ENCODE results near the gene UCHL5. TPM values are rescaled to one million over a fixed set of nuclear protein-coding genes. Genes with fewer than 3 reads are reported as not detected.

Gene UCHL5
- total and polyA plus RNA-seq, 2 of the 13 experiments (the other 11 are each of a cell fraction or from before 2014, with no cell fraction given), result 18.2 to 44.1 TPM

DNA sequence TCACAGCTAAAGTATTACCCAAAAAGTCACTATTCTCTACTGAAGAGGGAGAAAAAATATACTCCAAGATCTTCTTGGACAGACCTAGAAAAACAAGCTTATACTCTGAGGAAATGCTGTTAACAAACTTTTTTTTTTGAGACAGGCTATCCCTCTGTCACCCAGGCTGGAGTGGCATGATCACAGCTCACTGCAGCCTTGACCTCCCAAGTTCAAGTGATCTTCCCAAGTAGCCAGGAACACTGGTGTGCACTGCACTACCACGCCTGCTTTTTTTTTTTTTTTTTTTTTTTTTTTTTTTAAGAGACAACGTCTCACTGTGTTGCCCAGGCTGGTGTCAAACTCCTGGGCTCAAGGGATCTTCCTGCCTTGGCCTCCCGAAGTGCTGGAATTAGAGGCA lies 28.7 kb upstream of the UCHL5 start:
- CTCF ChIA-PET (ENCODE audit: low intra/inter-chr PET ratio, low total read pairs), result no interaction called here
- no peak for FAIRE-seq
- ATAC-seq, result no peak
- TF ChIP-seq ZNF224 (CRISPR knock-in tag; IDR thresholded peaks at IDR 0.05), result no peak
- no peak for TF ChIP-seq DR1 (CRISPR knock-in tag; IDR thresholded peaks at IDR 0.05)
- Histone ChIP-seq H3K4me1 (ENCODE audit: insufficient read depth, low read length) (no peaks in the 10 kb centered on the region), H3K9me3 (ENCODE audit: low read length) (no peaks in the 10 kb centered on the region), H3K36me3 (replicated peaks in 1 of 2; ENCODE audit: control insufficient read depth in 1 of 2, insufficient read depth in 2 of 2, low read length in 2 of 2) (peaks cover 2 to 31% of the 10 kb centered on the region in 2 experiments; a peak in 3 of 5 replicates), H3K4me3 (replicated peaks in 1 of 3; ENCODE audit: insufficient read depth in 1 of 3, low read depth in 2 of 3, low read length in 3 of 3) (no peak overlapping the region), H3K27me3 (ENCODE audit: control insufficient read depth in 1 of 2, insufficient read depth in 2 of 2, low read length in 2 of 2) (no peaks in the 10 kb centered on the region), H3K79me2 (ENCODE audit: insufficient read depth, low read length) (no peaks in the 10 kb centered on the region), H3K4me2 (ENCODE audit: low read depth, low read length) (no peak overlapping the region), H2AFZ (ENCODE audit: low read length) (no peak overlapping the region), H4K20me1 (ENCODE audit: insufficient read depth, low read length) (no peaks in the 10 kb centered on the region), H3K9ac (ENCODE audit: insufficient read depth, low read depth, low read length) (no peak overlapping the region), H3K27ac (ENCODE audit: extremely low read length, insufficient read depth, low read length) (no peak overlapping the region)
- POLR2A ChIA-PET, result no interaction called here
- no peak for DNase-seq (ENCODE audit: low spot score)
- WGBS (ENCODE audit: low lambda C conversion rate), result 66% methylated on average over 3 of the region's 3 CpGs
- intact Hi-C loops (cut with micrococcal nuclease; ENCODE audit: unreplicated experiment), result no loop called here
- in situ Hi-C loops (cut with HindIII; ENCODE audit: extremely low pct_ligation_motif_present, low pct_unique_long_range_greater_than_20kb), result no loop called here
- no TSS peak for BruUV-seq (replicated peaks)

- no peaks in the 10 kb centered on the region for H3K79me2 ChIP-seq (ENCODE audit: insufficient read depth, low read length)
- peaks cover 2 to 34% of the 10 kb centered on the region in 2 experiments; a peak in 3 of 5 replicates for H3K36me3 ChIP-seq (replicated peaks in 1 of 2; ENCODE audit: control insufficient read depth in 1 of 2, insufficient read depth in 2 of 2, low read length in 2 of 2)
- no peak for DNase-seq (ENCODE audit: low spot score)
- ChIA-PET POLR2A (interaction anchor here (2.1 kb wide), 1 partner anchor 27 kb away, joined by 7 read pairs; the partner anchor contains the start of genes RO60 and UCHL5), CTCF (ENCODE audit: low intra/inter-chr PET ratio, low total read pairs) (no interaction called here)
- H3K4me3 ChIP-seq (replicated peaks in 1 of 3; ENCODE audit: insufficient read depth in 1 of 3, low read depth in 2 of 3, low read length in 3 of 3), result no peak overlapping the region
- no peak for ATAC-seq
- FAIRE-seq, result no peak
- TF ChIP-seq SMAD1 (CRISPR knock-in tag; IDR thresholded peaks at IDR 0.05; ENCODE audit: borderline replicate concordance, low read depth), result no peak
- TF ChIP-seq NPAS2 (CRISPR knock-in tag; IDR thresholded peaks at IDR 0.05; ENCODE audit: borderline replicate concordance), result no peak
- TF ChIP-seq ZBTB26 (CRISPR knock-in tag; IDR thresholded peaks at IDR 0.05; ENCODE audit: borderline replicate concordance), result no peak
- no peak for TF ChIP-seq ZNF616 (CRISPR knock-in tag; IDR thresholded peaks at IDR 0.05; ENCODE audit: low read depth)
- TF ChIP-seq ZNF20 (CRISPR knock-in tag; IDR thresholded peaks at IDR 0.05), result no peak
- TF ChIP-seq NFATC3 (CRISPR knock-in tag; IDR thresholded peaks at IDR 0.05), result no peak
- no peak for TF ChIP-seq U2AF2 (IDR thresholded peaks at IDR 0.05; ENCODE audit: low read depth, low read length)
- TF ChIP-seq ZNF792 (CRISPR knock-in tag; IDR thresholded peaks at IDR 0.05), result no peak
- TF ChIP-seq ERF (CRISPR knock-in tag; IDR thresholded peaks at IDR 0.05), result no peak
- H4K20me1 ChIP-seq (ENCODE audit: insufficient read depth, low read length), result no peaks in the 10 kb centered on the region
- intact Hi-C loops (cut with micrococcal nuclease; ENCODE audit: unreplicated experiment), result no loop called here
- in situ Hi-C loops (cut with HindIII; ENCODE audit: extremely low pct_ligation_motif_present, low pct_unique_long_range_greater_than_20kb), result no loop called here
- H3K4me2 ChIP-seq (ENCODE audit: low read depth, low read length), result no peak overlapping the region
- 96% methylated on average over 3 of the region's 3 CpGs for WGBS (ENCODE audit: low lambda C conversion rate)
- H3K9me3 ChIP-seq (ENCODE audit: low read length), result no peaks in the 10 kb centered on the region
- H3K27ac ChIP-seq (ENCODE audit: extremely low read length, insufficient read depth, low read length), result no peak overlapping the region
- no peaks in the 10 kb centered on the region for H3K4me1 ChIP-seq (ENCODE audit: insufficient read depth, low read length)
- no TSS peak for BruUV-seq (replicated peaks)
- no peak overlapping the region for H2AFZ ChIP-seq (ENCODE audit: low read length)
- H3K27me3 ChIP-seq (ENCODE audit: control insufficient read depth in 1 of 2, insufficient read depth in 2 of 2, low read length in 2 of 2), result no peaks in the 10 kb centered on the region
- no peak overlapping the region for H3K9ac ChIP-seq (ENCODE audit: insufficient read depth, low read depth, low read length)
These were observed 27.2 kb upstream of the UCHL5 start for GRCh38 chr1:193086342-193086741.

Data from HepG2 (cell line).